AG04450 (cell line): ENCODE measurements around the gene CEP104. TPM values are rescaled to one million over a fixed set of nuclear protein-coding genes. Genes with fewer than 3 reads are reported as not detected.

Experiments
- CTCF ChIA-PET: fragments of 300-600, 350-600 bp; formaldehyde crosslinking; extraction: SDS; loops from one replicate; lab custom pipeline; 2022; ENCODE audit warnings: antibody characterized with exemption, inconsistent platforms; lab: Charles Lee
- POLR2A ChIA-PET: fragments of 350-600 bp; formaldehyde crosslinking; extraction: SDS; loops from one replicate; lab custom pipeline; 2021; ENCODE audit warnings: antibody characterized with exemption, inconsistent platforms; lab: Yijun Ruan, JAX
- DNase-seq: peaks from one replicate; pipeline ENCODE4 v3.0.0-alpha.2; 2011; ENCODE audit warnings: low read depth, low spot score
- H3K27ac ChIP-seq: one replicate; pipeline ENCODE4 v1.5.1; 2012; ENCODE audit warnings: low read depth, low read length, control low read depth
- H3K27me3 ChIP-seq: one replicate; pipeline ENCODE4 v1.6.0; 2012; ENCODE audit warnings: low read length; ENCODE audit not compliant: control insufficient read depth, insufficient read depth
- H3K4me3 ChIP-seq: 2 replicates; pipeline ENCODE4 v1.5.1; 2011; ENCODE audit warnings: mild to moderate bottlenecking, low read depth, low read length, control low read depth
- H3K9me3 ChIP-seq: 2 replicates; pipeline ENCODE4 v1.5.1; 2012; ENCODE audit warnings: low read length; ENCODE audit not compliant: control insufficient read depth, insufficient read depth
- polyA plus RNA-seq: library from polyadenylated mRNA; depleted of rRNA; stranded (reverse); fragments of >200 nt; gene quantifications from 2 replicates; pipeline ENCODE4 v1.2.3, GENCODE V29; 2011
- TF ChIP-seq, protein P1 (sequence below): IDR thresholded peaks from 2 replicates; pipeline ENCODE4 v1.5.1; 2011; ENCODE audit warnings: low read depth, low read length, control low read depth, inconsistent platforms

Gene CEP104
- polyA plus RNA-seq, 1 experiment = 38.4 TPM

DNA sequence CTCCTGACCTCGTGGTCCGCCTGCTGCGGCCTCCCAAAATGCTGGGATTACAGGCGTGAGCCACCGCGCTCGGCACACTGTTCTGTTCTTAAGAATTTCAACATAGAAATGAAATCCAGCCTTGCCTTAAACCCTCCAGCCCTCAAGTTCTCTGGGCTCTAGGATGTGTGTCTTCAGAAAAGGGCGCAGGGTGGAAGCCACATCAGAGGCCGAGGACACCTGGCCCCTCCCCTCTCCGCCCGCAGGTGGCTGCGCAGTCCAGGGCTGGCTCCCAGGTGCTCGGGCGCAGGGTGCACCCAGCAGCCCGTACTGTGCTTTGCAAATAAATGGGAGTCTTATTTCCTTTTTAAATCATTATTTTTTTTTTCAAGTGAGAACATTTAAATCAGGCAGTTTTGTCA is 45.1 kb upstream of the CEP104 start:
- no peak for DNase-seq
- ChIA-PET POLR2A (no interaction called here), CTCF (no interaction called here)
- no peak overlapping the region for H3K4me3 ChIP-seq
- H3K27me3 ChIP-seq = peaks cover 3% of the 10 kb centered on the region
- peaks cover 8% of the 10 kb centered on the region for H3K9me3 ChIP-seq
- no peak overlapping the region for H3K27ac ChIP-seq
- TF ChIP-seq, protein P1, sequence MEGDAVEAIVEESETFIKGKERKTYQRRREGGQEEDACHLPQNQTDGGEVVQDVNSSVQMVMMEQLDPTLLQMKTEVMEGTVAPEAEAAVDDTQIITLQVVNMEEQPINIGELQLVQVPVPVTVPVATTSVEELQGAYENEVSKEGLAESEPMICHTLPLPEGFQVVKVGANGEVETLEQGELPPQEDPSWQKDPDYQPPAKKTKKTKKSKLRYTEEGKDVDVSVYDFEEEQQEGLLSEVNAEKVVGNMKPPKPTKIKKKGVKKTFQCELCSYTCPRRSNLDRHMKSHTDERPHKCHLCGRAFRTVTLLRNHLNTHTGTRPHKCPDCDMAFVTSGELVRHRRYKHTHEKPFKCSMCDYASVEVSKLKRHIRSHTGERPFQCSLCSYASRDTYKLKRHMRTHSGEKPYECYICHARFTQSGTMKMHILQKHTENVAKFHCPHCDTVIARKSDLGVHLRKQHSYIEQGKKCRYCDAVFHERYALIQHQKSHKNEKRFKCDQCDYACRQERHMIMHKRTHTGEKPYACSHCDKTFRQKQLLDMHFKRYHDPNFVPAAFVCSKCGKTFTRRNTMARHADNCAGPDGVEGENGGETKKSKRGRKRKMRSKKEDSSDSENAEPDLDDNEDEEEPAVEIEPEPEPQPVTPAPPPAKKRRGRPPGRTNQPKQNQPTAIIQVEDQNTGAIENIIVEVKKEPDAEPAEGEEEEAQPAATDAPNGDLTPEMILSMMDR = no peak

DNA sequence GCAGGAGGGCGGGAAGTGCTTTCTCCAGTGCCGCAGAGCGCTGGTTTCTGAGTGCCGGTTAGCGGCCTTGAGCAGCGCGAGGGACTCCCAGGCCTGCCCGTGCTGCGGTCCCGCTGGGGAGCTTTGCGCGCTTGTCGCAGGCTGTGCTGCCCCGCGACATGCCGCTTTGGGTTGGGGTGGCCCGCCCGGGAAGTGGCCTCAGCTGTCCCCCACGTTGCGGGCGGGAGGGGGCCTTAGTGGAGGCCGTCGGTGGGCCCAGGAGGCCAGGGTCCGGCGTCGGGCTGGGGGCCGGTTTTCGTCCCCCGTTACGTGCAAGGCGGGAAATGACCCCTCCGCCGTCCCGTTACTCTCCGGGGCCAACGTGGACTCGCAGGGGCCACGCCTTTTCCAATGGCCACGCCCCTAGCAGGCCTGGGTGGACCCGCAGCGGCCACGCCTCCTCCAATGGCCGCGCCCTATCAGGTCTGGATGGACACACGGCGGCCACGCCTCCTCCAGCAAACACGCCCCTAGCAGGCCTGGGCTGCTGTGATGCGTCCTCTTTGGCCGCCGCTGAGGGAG is 44.0 kb upstream of the CEP104 start:
- Histone ChIP-seq H3K9me3 (peaks cover 8% of the 10 kb centered on the region), H3K4me3 (peak overlapping the region; percentile 97), H3K27ac (peak overlapping the region; percentile 95), H3K27me3 (peaks cover 1% of the 10 kb centered on the region)
- TF ChIP-seq, protein P1 = no peak
- DNase-seq = peak; percentile 87
- ChIA-PET CTCF (no interaction called here), POLR2A (interaction anchor here (0.7 to 1.7 kb wide), 3 partner anchors 42 to 473 kb away, joined by 4 read pairs; no protein-coding TSS in a partner anchor)

DNA sequence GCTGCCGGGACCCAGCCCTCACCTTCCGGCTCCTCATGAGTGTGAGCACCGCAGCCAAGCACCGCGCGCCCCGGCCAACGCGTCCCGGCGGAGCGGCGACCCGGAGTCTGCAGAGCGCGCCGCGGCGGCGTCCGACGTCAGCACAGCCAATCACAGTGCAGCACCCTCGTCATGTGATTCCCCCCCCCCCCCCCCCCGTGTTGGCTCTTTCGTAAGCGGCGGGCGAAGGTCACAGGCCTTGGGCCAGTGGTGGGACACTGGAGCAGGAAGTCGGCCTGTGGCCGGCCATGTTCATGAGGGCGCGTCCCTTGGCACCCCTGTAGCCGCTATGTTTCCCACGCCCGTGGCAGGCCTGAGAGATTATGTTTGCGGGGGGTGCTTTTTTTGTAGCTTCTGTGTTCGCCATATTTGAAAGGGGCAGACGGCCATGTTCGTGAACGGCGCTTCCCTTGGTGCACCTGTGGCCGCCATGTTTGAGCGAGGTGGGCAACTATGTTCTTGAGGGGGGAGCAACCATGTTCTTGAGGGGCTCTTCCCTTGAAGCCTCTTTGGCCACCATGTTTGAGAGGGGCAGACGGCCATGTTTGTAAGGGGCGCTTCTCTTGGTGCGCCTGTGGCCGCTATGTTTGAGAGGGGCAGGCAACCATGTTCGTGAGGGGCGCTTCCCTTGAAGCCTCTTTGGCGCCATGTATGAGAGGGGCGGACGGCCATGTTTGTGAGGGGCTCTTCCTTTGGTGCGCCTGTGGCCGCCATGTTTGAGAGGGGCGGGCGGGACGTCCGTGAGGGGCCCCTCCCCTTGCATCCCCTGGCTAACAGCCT is 43.3 kb upstream of the CEP104 start, which contains the start of gene C1orf174:
TSS of gene C1orf174 (minus strand) at position 123 of the 819 bp plus-strand sequence. CDS start at position 37, 86 bp downstream.
- ChIA-PET CTCF (interaction anchor here (0.7 kb wide), 1 partner anchor 1352 kb away, joined by 4 read pairs; no protein-coding TSS in a partner anchor), POLR2A (interaction anchor here (0.7 to 1.7 kb wide), 3 partner anchors 42 to 104 kb away, joined by 4 to 6 read pairs (median 4); partner anchors contain the start of gene LRRC47)
- TF ChIP-seq, protein P1 = no peak
- H3K4me3 ChIP-seq = peak within 1 kb of the TSS; percentile 97
- H3K27ac ChIP-seq = peak within 1 kb of the TSS; percentile 95
- H3K27me3 ChIP-seq = no peaks in the 10 kb centered on the region
- H3K9me3 ChIP-seq = peaks cover 8% of the 10 kb centered on the region
- DNase-seq = peak; percentile 98

DNA sequence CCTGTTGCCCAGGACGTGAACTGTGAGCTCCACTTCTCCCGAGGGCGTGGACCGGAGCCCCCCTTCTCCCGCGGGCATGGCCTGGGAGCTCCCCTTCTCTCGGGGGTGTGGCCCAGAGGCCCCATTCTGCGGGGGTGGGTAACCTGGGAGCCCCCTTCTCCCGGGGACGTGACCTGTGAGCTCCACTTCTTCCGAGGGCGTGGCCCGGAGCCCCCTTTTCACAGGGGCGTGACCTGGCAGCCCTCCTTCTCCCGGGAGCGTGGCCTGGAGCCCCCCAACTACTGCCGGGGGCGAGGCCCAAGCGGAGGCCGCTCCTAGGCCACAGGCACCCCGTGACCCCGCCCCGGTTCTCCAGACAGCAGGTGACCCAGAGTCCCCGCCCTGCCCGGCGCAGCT is 42.7 kb upstream of the CEP104 start:
- H3K4me3 ChIP-seq = peak overlapping the region; percentile 97
- POLR2A ChIA-PET = interaction anchor here (0.8 to 1.7 kb wide), 2 partner anchors 41 to 103 kb away, joined by 4 to 6 read pairs; partner anchors contain the start of gene LRRC47
- DNase-seq = no peak
- peaks cover 8% of the 10 kb centered on the region for H3K9me3 ChIP-seq
- peak overlapping the region; percentile 21 for H3K27ac ChIP-seq
- TF ChIP-seq, protein P1 = peak; percentile 16; the same call in 1 of the 2 replicates
- H3K27me3 ChIP-seq = no peaks in the 10 kb centered on the region
- CTCF ChIA-PET = no interaction called here
